Activated naive CD8-positive, alpha-beta T cell treated with anti-CD3 and anti-CD28 coated beads for 36 hours (primary cell): Measurements from ENCODE around the gene AMBRA1. TPM values are rescaled to one million over a fixed set of nuclear protein-coding genes. Genes with fewer than 3 reads are reported as not detected.
A peak's percentile ranks its signal among the peaks of the same experiment; 100 is the strongest.

Experiments
- DNase-seq: peaks from one replicate; pipeline ENCODE4 v3.0.0; 2021
- H3K27ac Mint-ChIP-seq: one replicate; pipeline ENCODE4 v1.8.0; 2022; ENCODE audit warnings: mild to moderate bottlenecking, moderate library complexity, mixed read lengths
- H3K27me3 Mint-ChIP-seq: one replicate; pipeline ENCODE4 v1.8.0; 2022; ENCODE audit warnings: mild to moderate bottlenecking, mixed read lengths
- H3K36me3 Mint-ChIP-seq: one replicate; pipeline ENCODE4 v1.8.0; 2021; ENCODE audit warnings: mild to moderate bottlenecking, mixed read lengths
- H3K4me1 Mint-ChIP-seq: one replicate; pipeline ENCODE4 v1.8.0; 2021; ENCODE audit warnings: mixed read lengths
- H3K4me3 Mint-ChIP-seq: one replicate; pipeline ENCODE4 v1.8.0; 2022; ENCODE audit warnings: mild to moderate bottlenecking, moderate library complexity, mixed read lengths
- H3K9me3 Mint-ChIP-seq: one replicate; pipeline ENCODE4 v1.8.0; 2022; ENCODE audit warnings: mixed read lengths
- total RNA-seq, 2 experiments: library from RNA; stranded (reverse); gene quantifications; one replicate each; pipeline ENCODE4 v1.2.3, GENCODE V29; 2021

The AMBRA1 gene
- total RNA-seq, 2 experiments from 2014 or later, result 24.6 to 27.2 TPM

DNA sequence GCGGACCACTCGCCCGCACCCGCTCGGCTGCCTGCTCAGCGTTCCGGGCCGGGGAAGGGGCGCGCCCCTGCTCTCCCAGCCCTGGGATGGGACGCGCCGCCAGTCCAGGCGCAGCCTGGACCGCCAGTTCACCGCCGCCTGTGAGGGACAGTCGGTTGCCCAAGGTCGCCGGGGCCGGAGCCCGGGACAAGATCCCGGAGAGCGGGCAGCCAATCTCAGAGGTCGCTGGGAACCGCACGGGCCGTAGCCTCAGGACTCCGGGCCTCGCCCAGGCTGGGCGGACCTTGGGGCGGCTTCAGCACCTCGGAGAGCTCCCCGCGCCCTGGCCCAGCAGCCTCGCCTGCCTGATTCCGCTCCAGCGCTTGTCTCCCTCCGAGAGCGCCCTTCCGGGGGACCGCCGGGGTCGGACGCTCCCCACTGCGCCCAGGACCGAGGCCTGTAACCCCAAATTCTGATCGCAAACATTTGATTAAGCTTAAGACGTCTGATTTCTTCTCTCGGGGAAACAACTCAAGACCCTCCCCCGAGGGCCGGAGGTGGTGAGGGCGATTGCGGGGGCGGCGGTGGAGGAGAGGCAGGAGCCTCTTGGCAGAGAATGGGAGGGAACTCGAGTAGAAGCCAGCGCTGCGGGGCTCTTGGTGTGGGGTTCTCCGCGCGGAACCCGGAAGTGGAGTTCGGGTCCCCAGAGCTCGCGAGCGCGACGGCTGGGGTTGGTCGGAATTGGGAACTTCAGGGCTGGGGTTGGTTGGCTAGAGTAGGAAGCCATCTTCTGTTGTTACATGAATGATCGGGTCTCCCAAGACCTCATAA is 201.2 kb downstream of the AMBRA1 start:
- H3K27ac Mint-ChIP-seq, result peak overlapping the region; percentile 23
- H3K4me3 Mint-ChIP-seq, result peak overlapping the region; percentile 68
- peak; percentile 84 for DNase-seq
- H3K4me1 Mint-ChIP-seq, result peaks cover 20% of the 10 kb centered on the region
- H3K27me3 Mint-ChIP-seq, result peaks cover 47% of the 10 kb centered on the region
- H3K36me3 Mint-ChIP-seq, result peaks cover 7% of the 10 kb centered on the region
- no peaks in the 10 kb centered on the region for H3K9me3 Mint-ChIP-seq

GRCh38 chr11:46391578-46392420 is 202.0 kb downstream of the AMBRA1 start, which contains the start of gene CHRM4:
Gene CHRM4, minus strand, starts transcription at chr11:46391776. Its CDS starts 5,219 bp downstream, at chr11:46386557.
- Mint-ChIP-seq H3K27ac (no peak within 1 kb of the TSS), H3K4me1 (peaks cover 20% of the 10 kb centered on the region), H3K4me3 (peak within 1 kb of the TSS; percentile 68), H3K36me3 (peaks cover 4% of the 10 kb centered on the region), H3K27me3 (peaks cover 54% of the 10 kb centered on the region), H3K9me3 (no peaks in the 10 kb centered on the region)
- peak; percentile 43 for DNase-seq

- no peak for DNase-seq
- Mint-ChIP-seq H3K4me3 (no peak overlapping the region), H3K4me1 (peaks cover 20% of the 10 kb centered on the region), H3K27ac (no peak overlapping the region), H3K27me3 (peaks cover 60% of the 10 kb centered on the region), H3K9me3 (no peaks in the 10 kb centered on the region), H3K36me3 (no peaks in the 10 kb centered on the region)
Observed at GRCh38 chr11:46391186-46391577, 202.6 kb downstream of the AMBRA1 start.

- H3K27me3 Mint-ChIP-seq, result peaks cover 65% of the 10 kb centered on the region
- H3K9me3 Mint-ChIP-seq, result no peaks in the 10 kb centered on the region
- H3K27ac Mint-ChIP-seq, result no peak overlapping the region
- no peak for DNase-seq
- H3K4me3 Mint-ChIP-seq, result peak overlapping the region; percentile 47
- H3K36me3 Mint-ChIP-seq, result no peaks in the 10 kb centered on the region
- peaks cover 20% of the 10 kb centered on the region for H3K4me1 Mint-ChIP-seq
Observed at GRCh38 chr11:46390331-46391171, 203.3 kb downstream of the AMBRA1 start.

DNA sequence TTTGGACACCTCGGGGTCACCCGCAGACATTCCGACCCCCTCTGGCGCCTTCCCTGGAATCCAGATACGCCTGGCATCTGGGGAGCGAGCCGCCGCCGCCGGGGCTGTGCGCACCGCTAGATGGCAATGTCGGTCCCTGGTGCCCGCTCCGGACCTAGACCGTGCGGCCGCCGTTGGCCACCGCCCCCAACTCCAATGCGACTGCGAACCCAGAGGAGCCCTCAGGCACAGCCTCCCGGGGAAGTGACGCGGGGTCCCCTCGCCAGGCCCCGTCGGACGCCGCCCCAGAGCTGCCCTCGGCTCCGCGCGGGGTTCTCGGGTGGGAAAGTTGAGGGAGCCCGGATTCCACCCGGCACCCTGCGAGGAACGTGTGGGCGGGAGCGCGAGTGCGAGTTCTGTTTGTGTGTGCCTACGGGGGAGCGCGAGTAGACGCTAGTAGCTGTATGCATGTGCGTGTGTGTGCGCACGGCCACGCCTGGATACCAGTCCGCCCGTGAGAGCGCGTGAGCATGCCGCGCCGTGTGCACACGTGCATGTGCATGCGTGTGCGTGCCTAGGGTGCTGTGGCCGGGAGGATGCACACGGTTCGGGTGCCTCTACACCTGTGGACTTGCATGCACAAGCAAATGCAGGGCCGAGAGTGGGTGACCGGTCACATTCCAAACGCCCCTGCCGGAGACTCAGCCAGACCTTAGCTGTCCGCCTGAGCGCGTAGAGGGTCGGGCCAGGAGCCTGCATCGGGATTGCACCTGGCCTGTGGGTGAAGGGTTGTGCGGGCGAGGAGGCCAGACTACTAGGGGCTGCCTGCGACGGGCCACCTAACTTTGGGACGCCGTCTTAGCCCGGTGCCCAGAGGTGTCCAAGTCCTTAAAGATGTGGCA is 204.1 kb downstream of the AMBRA1 start:
- H3K9me3 Mint-ChIP-seq, result no peaks in the 10 kb centered on the region
- H3K27ac Mint-ChIP-seq, result no peak overlapping the region
- no peaks in the 10 kb centered on the region for H3K36me3 Mint-ChIP-seq
- H3K27me3 Mint-ChIP-seq, result peaks cover 65% of the 10 kb centered on the region
- peaks cover 20% of the 10 kb centered on the region for H3K4me1 Mint-ChIP-seq
- H3K4me3 Mint-ChIP-seq, result peak overlapping the region; percentile 39
- peak; percentile 76 for DNase-seq

GRCh38 chr11:46388619-46389449 is 205.0 kb downstream of the AMBRA1 start:
- Mint-ChIP-seq H3K9me3 (no peaks in the 10 kb centered on the region), H3K27ac (no peak overlapping the region), H3K36me3 (no peaks in the 10 kb centered on the region), H3K27me3 (peaks cover 70% of the 10 kb centered on the region), H3K4me3 (no peak overlapping the region), H3K4me1 (peaks cover 20% of the 10 kb centered on the region)
- DNase-seq, result no peak

DNA sequence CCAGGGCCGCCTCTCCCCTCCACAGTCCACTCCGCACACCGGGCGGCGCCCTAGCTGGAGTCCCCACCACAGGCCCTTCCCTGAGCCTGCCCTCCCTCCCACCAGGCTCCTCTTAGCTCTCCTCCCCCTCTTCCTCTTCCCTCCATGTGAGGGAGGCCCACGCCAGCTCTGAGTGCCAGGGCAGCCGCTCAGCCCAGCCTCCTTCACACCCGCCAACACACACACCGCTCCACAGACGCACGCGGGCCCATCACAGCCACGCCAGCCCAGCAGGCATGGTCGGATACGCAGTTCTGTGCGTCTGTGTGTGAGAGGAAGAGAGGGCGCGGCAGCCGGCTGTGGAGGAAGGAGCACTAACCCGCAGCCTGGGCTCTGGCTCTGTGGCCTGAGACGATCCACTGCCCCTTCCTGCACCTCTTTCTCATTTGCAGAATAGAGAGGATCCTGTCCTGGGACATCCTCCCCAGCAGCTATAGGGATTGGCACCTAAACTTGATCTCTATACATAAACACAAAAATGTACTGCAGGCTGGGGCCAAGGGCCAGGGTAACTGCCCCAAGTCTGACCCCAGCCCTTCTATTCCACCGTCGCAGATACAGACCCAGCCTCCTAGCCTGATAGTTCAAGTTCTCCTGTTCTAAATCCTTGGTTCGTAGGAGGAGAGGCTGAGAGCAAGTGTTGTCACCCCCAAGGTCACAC is 205.8 kb downstream of the AMBRA1 start:
- Mint-ChIP-seq H3K4me1 (peaks cover 18% of the 10 kb centered on the region), H3K9me3 (no peaks in the 10 kb centered on the region), H3K27me3 (peaks cover 69% of the 10 kb centered on the region), H3K36me3 (no peaks in the 10 kb centered on the region), H3K4me3 (no peak overlapping the region), H3K27ac (no peak overlapping the region)
- no peak for DNase-seq

DNA sequence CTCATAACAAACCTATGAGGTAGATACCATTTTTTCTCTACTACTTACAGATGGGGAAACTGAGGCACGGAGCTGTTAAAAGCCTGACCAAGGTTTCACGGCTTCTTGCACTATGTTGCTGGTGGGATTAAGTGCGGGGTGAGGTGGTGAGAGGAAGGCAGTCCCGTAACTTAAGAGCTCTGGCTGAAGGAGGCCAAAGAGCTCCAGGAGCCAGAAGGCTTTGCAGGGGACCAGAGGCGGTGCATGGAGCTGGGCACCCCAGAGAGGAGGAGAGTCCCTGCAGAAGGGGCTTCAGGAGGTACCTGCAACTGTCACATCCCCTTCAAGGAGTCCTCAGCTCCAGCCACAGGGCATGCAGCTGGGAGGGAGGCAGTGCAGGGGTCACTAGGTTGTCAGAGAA is 206.4 kb downstream of the AMBRA1 start:
- H3K27ac Mint-ChIP-seq, result no peak overlapping the region
- H3K27me3 Mint-ChIP-seq, result peaks cover 65% of the 10 kb centered on the region
- no peaks in the 10 kb centered on the region for H3K9me3 Mint-ChIP-seq
- no peak overlapping the region for H3K4me3 Mint-ChIP-seq
- no peak for DNase-seq
- H3K4me1 Mint-ChIP-seq, result peaks cover 13% of the 10 kb centered on the region
- no peaks in the 10 kb centered on the region for H3K36me3 Mint-ChIP-seq

- no peak for DNase-seq
Observed at GRCh38 chr11:46386674-46387073, 207.1 kb downstream of the AMBRA1 start.

GRCh38 chr11:46386005-46386578 is 207.7 kb downstream of the AMBRA1 start:
- Mint-ChIP-seq H3K36me3 (no peaks in the 10 kb centered on the region), H3K27ac (no peak overlapping the region), H3K27me3 (peaks cover 72% of the 10 kb centered on the region), H3K4me3 (no peak overlapping the region), H3K4me1 (peaks cover 18% of the 10 kb centered on the region), H3K9me3 (no peaks in the 10 kb centered on the region)
- no peak for DNase-seq

More at GRCh38 chr11:46386674-46387073, 207.1 kb downstream of the AMBRA1 start:
- no peak overlapping the region for H3K4me3 Mint-ChIP-seq
- H3K9me3 Mint-ChIP-seq, result no peaks in the 10 kb centered on the region
- H3K36me3 Mint-ChIP-seq, result no peaks in the 10 kb centered on the region
- H3K4me1 Mint-ChIP-seq, result peaks cover 18% of the 10 kb centered on the region
- no peak overlapping the region for H3K27ac Mint-ChIP-seq
- peaks cover 72% of the 10 kb centered on the region for H3K27me3 Mint-ChIP-seq

GRCh38 chr11:46385169-46386004 is 208.4 kb downstream of the AMBRA1 start:
- Mint-ChIP-seq H3K27me3 (peaks cover 65% of the 10 kb centered on the region), H3K9me3 (no peaks in the 10 kb centered on the region), H3K27ac (no peak overlapping the region), H3K4me1 (peaks cover 15% of the 10 kb centered on the region), H3K36me3 (no peaks in the 10 kb centered on the region), H3K4me3 (no peak overlapping the region)
- no peak for DNase-seq
